GM12865 (cell line): Measurements from ENCODE around the gene MEIS3.

Source experiments
- DNase-seq: peaks from one replicate; pipeline ENCODE4 v3.0.0; 2010; ENCODE audit warnings: low read depth
- H3K4me3 ChIP-seq: 2 replicates; pipeline ENCODE4 v1.5.1; 2011; ENCODE audit warnings: mild to moderate bottlenecking, low read depth, low read length, control low read depth
- CTCF ChIP-seq: IDR thresholded peaks from 2 replicates; pipeline ENCODE4 v1.5.1; 2011; ENCODE audit warnings: low read length, control low read depth, low read depth, inconsistent platforms; ENCODE audit not compliant: insufficient read depth; ENCODE audit errors: missing control alignments

MEIS3 gene

GRCh38 chr19:47421844-47422395 lies 2.6 kb upstream of the MEIS3 start:
- DNase-seq = no peak
- H3K4me3 ChIP-seq = no peak overlapping the region
- no peak for TF ChIP-seq CTCF

GRCh38 chr19:47421244-47421786 lies 2.0 kb upstream of the MEIS3 start:
- no peak overlapping the region for H3K4me3 ChIP-seq
- no peak for TF ChIP-seq CTCF
- no peak for DNase-seq

- no peak overlapping the region for H3K4me3 ChIP-seq
- TF ChIP-seq CTCF = no peak
- DNase-seq = no peak
Observed at GRCh38 chr19:47419789-47420188, 462 bp upstream of the MEIS3 start.

GRCh38 chr19:47418692-47419029 lies 666 bp downstream of the MEIS3 start:
- no peak for TF ChIP-seq CTCF
- no peak for DNase-seq
- H3K4me3 ChIP-seq = no peak overlapping the region

- no peak overlapping the region for H3K4me3 ChIP-seq
- DNase-seq = no peak
- TF ChIP-seq CTCF = no peak
Observed at GRCh38 chr19:47417746-47418691, 1.3 kb downstream of the MEIS3 start.

- no peak for DNase-seq
- TF ChIP-seq CTCF = no peak
- no peak overlapping the region for H3K4me3 ChIP-seq
Observed at GRCh38 chr19:47417107-47417745, 2.1 kb downstream of the MEIS3 start.
